Neural cell (in vitro differentiated cells): ENCODE measurements around the gene HDAC4. TPM values are rescaled to one million over a fixed set of nuclear protein-coding genes. Genes with fewer than 3 reads are reported as not detected.

Experiments
- H2AFZ ChIP-seq: fragments of 200-600, 300-800 bp; sonication (generic), shearing (Covaris generic); 2 replicates; pipeline ENCODE4 v1.6.0; 2014; ENCODE audit warnings: low read depth, mild to moderate bottlenecking, antibody characterized with exemption, low read length, moderate library complexity
- H3F3A ChIP-seq: fragments of 200-600 bp; shearing (Covaris generic); 2 replicates; pipeline ENCODE4 v1.6.1; 2016; ENCODE audit warnings: mild to moderate bottlenecking, moderate library complexity, mixed read lengths, antibody characterized with exemption, low read length; ENCODE audit not compliant: insufficient read depth, poor library complexity, severe bottlenecking
- H3K27ac ChIP-seq: fragments of 200-600, 300-800 bp; sonication (generic), shearing (Covaris generic); 2 replicates; pipeline ENCODE4 v1.5.1; 2014; ENCODE audit warnings: mild to moderate bottlenecking, low read length, moderate library complexity
- H3K27me3 ChIP-seq: fragments of 300-800, 200-600 bp; sonication (generic), shearing (Covaris generic); 2 replicates; pipeline ENCODE4 v1.6.0; 2014; ENCODE audit warnings: mild to moderate bottlenecking, low read depth, low read length, moderate library complexity; ENCODE audit not compliant: insufficient read depth
- H3K36me3 ChIP-seq: fragments of 300-800, 200-600 bp; sonication (generic), shearing (Covaris generic); 2 replicates; pipeline ENCODE4 v1.5.1; 2014; ENCODE audit warnings: mild to moderate bottlenecking, antibody characterized with exemption, low read length, moderate library complexity; ENCODE audit not compliant: insufficient read depth
- H3K4me2 ChIP-seq: fragments of 300-800, 200-600 bp; sonication (generic), shearing (Covaris generic); 2 replicates; pipeline ENCODE4 v1.6.0; 2014; ENCODE audit warnings: mild to moderate bottlenecking, low read length
- H3K4me3 ChIP-seq: fragments of 300-800, 200-600 bp; sonication (generic), shearing (Covaris generic); 2 replicates; pipeline ENCODE4 v1.5.1; 2014; ENCODE audit warnings: mild to moderate bottlenecking, low read length, moderate library complexity
- H3K79me2 ChIP-seq: fragments of 200-600 bp; shearing (Covaris generic); replicated peaks from 2 replicates; pipeline ENCODE4 v1.6.0; 2014; ENCODE audit warnings: mild to moderate bottlenecking, low read length, moderate library complexity; ENCODE audit not compliant: insufficient read depth
- H3K9ac ChIP-seq: fragments of 300-800, 200-600 bp; sonication (generic), shearing (Covaris generic); 2 replicates; pipeline ENCODE4 v1.6.1; 2016; ENCODE audit warnings: mild to moderate bottlenecking, low read length, mixed read lengths
- H3K9me2 ChIP-seq: fragments of 200-600 bp; shearing (Covaris generic); 2 replicates; pipeline ENCODE4 v1.6.1; 2016; ENCODE audit warnings: mild to moderate bottlenecking, low read length, mixed read lengths; ENCODE audit not compliant: insufficient read depth
- H3K9me3 ChIP-seq: fragments of 200-600, 300-800 bp; sonication (generic), shearing (Covaris generic); 2 replicates; pipeline ENCODE4 v1.6.1; 2016; ENCODE audit warnings: mild to moderate bottlenecking, mixed run types, low read length, moderate library complexity, mixed read lengths
- H4K20me1 ChIP-seq: fragments of 200-600 bp; shearing (Covaris generic); 2 replicates; pipeline ENCODE4 v1.6.1; 2016; ENCODE audit warnings: mild to moderate bottlenecking, mixed run types; ENCODE audit not compliant: insufficient read depth
- CTCF ChIP-seq: fragments of 450-650 bp; IDR thresholded peaks from 2 replicates; pipeline ENCODE4 v1.5.1; 2014; ENCODE audit warnings: antibody characterized with exemption, mild to moderate bottlenecking, moderate library complexity; ENCODE audit not compliant: poor library complexity, severe bottlenecking
- EP300 ChIP-seq: fragments of 450-650 bp; conservative IDR thresholded peaks from 2 replicates; pipeline ENCODE4 v1.6.1; 2014; ENCODE audit warnings: antibody characterized with exemption, mild to moderate bottlenecking, moderate library complexity; ENCODE audit not compliant: poor library complexity, severe bottlenecking
- EZH2 ChIP-seq: fragments of 200-600, 300-800 bp; shearing (Covaris generic), sonication (generic); IDR thresholded peaks from 2 replicates; pipeline ENCODE4 v1.6.1; 2014; ENCODE audit warnings: antibody characterized with exemption, low read length, borderline replicate concordance, mild to moderate bottlenecking; ENCODE audit not compliant: insufficient read depth, poor library complexity, severe bottlenecking
- MXI1 ChIP-seq: fragments of 450-650 bp; conservative IDR thresholded peaks from 2 replicates; pipeline ENCODE4 v1.6.1; 2014; ENCODE audit warnings: antibody characterized with exemption, mild to moderate bottlenecking; ENCODE audit not compliant: poor library complexity, severe bottlenecking
- POLR2AphosphoS5 ChIP-seq: IDR thresholded peaks from 2 replicates; pipeline ENCODE4 v1.6.1; 2012
- RAD21 ChIP-seq: fragments of 450-650 bp; conservative IDR thresholded peaks from 2 replicates; pipeline ENCODE4 v1.6.1; 2014; ENCODE audit warnings: antibody characterized with exemption, mild to moderate bottlenecking, moderate library complexity
- REST ChIP-seq: IDR thresholded peaks from 2 replicates; pipeline ENCODE4 v1.6.1; 2012; ENCODE audit warnings: borderline replicate concordance
- SMC3 ChIP-seq: fragments of 450-650 bp; conservative IDR thresholded peaks from 2 replicates; pipeline ENCODE4 v1.6.1; 2014; ENCODE audit warnings: antibody characterized with exemption, mild to moderate bottlenecking, moderate library complexity; ENCODE audit not compliant: poor library complexity
- TAF1 ChIP-seq: IDR thresholded peaks from 2 replicates; pipeline ENCODE4 v1.6.1; 2012; ENCODE audit warnings: low read depth
- polyA plus RNA-seq: library from polyadenylated mRNA; depleted of rRNA; stranded (reverse); fragments of >200 nt; gene quantifications from 2 replicates; pipeline ENCODE4 v1.2.3, GENCODE V29; 2014

Gene HDAC4
- polyA plus RNA-seq, 1 donor from 2014 or later, result 3.4 TPM

- Histone ChIP-seq H3K36me3 (no peaks in the 10 kb centered on the region), H3K9me3 (no peaks in the 10 kb centered on the region), H3K79me2 (no peaks in the 10 kb centered on the region), H3K4me3 (no peak overlapping the region), H2AFZ (no peak overlapping the region), H3F3A (no peaks in the 10 kb centered on the region), H4K20me1 (no peaks in the 10 kb centered on the region), H3K9ac (no peak overlapping the region), H3K4me2 (no peak overlapping the region), H3K9me2 (no peaks in the 10 kb centered on the region), H3K27me3 (no peaks in the 10 kb centered on the region), H3K27ac (no peak overlapping the region)
- no peak for TF ChIP-seq EZH2
- no peak for TF ChIP-seq RAD21
- TF ChIP-seq POLR2AphosphoS5, result no peak
- TF ChIP-seq REST, result no peak
- no peak for TF ChIP-seq CTCF
- no peak for TF ChIP-seq SMC3
- TF ChIP-seq EP300, result no peak
- TF ChIP-seq MXI1, result no peak
- TF ChIP-seq TAF1, result no peak
Observed at GRCh38 chr2:239196474-239197021, 204.3 kb downstream of the HDAC4 start.

- no peak overlapping the region for H3K4me2 ChIP-seq
- no peaks in the 10 kb centered on the region for H3K9me3 ChIP-seq
- TF ChIP-seq EP300, result no peak
- TF ChIP-seq TAF1, result no peak
- no peak for TF ChIP-seq CTCF
- TF ChIP-seq RAD21, result no peak
- no peak for TF ChIP-seq SMC3
- no peak for TF ChIP-seq MXI1
- no peak for TF ChIP-seq EZH2
- TF ChIP-seq POLR2AphosphoS5, result no peak
- no peak for TF ChIP-seq REST
- H3K27me3 ChIP-seq, result no peaks in the 10 kb centered on the region
- H3K9me2 ChIP-seq, result no peaks in the 10 kb centered on the region
- H3K27ac ChIP-seq, result no peak overlapping the region
- no peak overlapping the region for H2AFZ ChIP-seq
- no peaks in the 10 kb centered on the region for H3F3A ChIP-seq
- no peaks in the 10 kb centered on the region for H3K36me3 ChIP-seq
- H3K4me3 ChIP-seq, result no peak overlapping the region
- no peaks in the 10 kb centered on the region for H4K20me1 ChIP-seq
- peak overlapping the region; percentile 24 for H3K9ac ChIP-seq
- H3K79me2 ChIP-seq, result no peaks in the 10 kb centered on the region
Observed at GRCh38 chr2:239195992-239196391, 204.8 kb downstream of the HDAC4 start.
